Epithelial cell of esophagus (primary cell): ENCODE results near the gene EXOC2.

Experiments used
- DNase-seq: peaks from one replicate; pipeline ENCODE4 v3.0.0; 2010; ENCODE audit warnings: low read depth
- H3K4me3 ChIP-seq: 2 replicates; pipeline ENCODE4 v1.5.1; 2011; ENCODE audit warnings: mild to moderate bottlenecking, low read length, control low read depth
- TF ChIP-seq, protein P1 (sequence below): IDR thresholded peaks from 2 replicates; pipeline ENCODE4 v1.5.1; 2011; ENCODE audit warnings: low read depth, mild to moderate bottlenecking, low read length, control low read depth, inconsistent platforms; ENCODE audit not compliant: insufficient read depth; ENCODE audit errors: missing control alignments

The EXOC2 gene

DNA sequence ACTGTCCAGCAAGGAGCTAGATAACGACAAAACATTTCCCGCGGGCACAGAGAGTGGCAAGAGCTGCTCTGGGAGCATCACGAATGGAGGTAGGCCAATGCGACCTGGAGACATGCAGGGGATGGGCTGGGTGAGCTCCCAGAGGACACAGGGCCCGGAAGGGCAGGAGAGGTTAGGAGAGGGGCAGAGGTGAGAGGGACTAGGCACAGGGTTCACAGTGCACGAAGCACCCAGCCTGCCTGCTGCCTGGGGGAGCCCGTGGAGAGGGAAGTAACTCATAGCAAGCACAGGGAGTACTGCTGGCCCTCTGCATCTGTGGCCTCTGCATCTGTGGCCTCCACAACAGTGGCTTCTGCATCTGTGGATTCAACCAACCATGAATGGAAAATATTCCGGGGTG lies 162.5 kb downstream of the EXOC2 start:
- no peak for DNase-seq
- TF ChIP-seq, protein P1, sequence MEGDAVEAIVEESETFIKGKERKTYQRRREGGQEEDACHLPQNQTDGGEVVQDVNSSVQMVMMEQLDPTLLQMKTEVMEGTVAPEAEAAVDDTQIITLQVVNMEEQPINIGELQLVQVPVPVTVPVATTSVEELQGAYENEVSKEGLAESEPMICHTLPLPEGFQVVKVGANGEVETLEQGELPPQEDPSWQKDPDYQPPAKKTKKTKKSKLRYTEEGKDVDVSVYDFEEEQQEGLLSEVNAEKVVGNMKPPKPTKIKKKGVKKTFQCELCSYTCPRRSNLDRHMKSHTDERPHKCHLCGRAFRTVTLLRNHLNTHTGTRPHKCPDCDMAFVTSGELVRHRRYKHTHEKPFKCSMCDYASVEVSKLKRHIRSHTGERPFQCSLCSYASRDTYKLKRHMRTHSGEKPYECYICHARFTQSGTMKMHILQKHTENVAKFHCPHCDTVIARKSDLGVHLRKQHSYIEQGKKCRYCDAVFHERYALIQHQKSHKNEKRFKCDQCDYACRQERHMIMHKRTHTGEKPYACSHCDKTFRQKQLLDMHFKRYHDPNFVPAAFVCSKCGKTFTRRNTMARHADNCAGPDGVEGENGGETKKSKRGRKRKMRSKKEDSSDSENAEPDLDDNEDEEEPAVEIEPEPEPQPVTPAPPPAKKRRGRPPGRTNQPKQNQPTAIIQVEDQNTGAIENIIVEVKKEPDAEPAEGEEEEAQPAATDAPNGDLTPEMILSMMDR = no peak
- no peak overlapping the region for H3K4me3 ChIP-seq

DNA sequence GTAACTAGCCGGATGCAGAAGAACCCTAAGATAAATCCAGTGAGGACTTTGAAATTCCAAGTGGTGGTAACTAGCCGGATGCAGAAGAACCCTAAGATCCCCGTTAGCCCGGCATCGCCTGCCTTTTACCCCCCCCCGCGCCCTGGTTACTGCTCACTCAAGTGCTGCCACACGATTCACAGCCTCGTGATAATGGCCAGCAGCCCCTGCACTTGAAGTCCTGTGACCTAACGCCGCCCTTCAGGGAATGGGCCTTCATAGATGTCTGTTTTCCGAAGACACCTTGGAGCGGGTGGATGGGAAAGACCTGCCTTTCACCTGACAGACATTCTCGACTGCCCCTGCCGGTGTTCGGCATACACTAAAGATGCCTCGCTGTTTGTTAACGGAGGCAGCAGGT lies 163.9 kb downstream of the EXOC2 start:
- DNase-seq = no peak

DNA sequence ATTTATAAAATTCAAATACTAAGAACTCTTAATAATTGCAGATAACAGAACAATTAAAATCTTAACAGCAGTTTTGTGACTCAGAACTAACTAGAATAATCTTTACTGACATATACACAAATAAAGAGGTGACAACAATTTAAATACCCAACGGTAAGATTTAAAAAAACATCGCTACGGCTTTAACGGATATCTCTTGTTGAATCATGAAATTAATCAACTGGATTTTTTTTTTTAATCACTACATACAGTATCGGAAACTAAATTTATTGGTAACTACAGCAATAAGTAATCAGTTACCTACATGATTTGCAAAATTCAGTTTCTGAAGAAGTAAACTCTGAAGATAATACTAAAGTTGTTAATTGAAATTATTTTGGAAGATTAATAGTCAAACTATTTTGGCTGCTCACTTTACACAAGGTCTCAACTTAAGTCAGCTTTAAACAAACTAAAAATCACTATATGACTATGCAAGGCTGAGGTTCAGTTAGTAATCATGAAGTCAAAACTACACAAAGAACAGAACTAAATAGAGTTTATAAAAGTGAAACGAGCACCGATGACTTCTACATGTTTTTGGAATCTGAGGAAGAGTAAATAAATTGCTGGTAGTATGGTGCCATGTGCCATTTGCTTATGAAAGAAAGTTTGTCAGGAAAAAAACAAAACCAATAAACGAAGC lies 164.8 kb downstream of the EXOC2 start:
- TF ChIP-seq, protein P1 = no peak
- no peak for DNase-seq
- H3K4me3 ChIP-seq = no peak overlapping the region

More for the DNA sequence above, 163.9 kb downstream of the EXOC2 start:
- H3K4me3 ChIP-seq = no peak overlapping the region
- TF ChIP-seq, protein P1 = no peak

DNA sequence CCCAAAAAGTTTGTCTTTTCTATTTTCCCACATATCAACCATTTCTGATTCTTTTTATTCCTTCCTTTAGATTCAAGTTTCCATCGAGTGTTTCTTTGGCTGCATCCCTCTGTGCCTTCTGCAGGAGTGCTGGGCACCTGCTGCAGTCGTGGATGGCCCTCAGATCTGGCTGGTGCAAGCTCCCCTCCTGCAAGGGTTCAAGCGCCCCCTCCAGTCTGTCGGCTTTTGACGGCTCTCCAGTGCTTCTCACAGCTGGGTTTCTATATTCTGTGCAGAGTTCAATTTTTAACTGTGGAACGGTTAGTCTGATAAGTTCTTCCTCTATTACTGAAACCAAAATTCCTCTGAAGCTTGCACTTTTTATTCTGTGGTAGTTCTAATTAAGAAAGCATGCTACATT lies 168.1 kb downstream of the EXOC2 start:
- DNase-seq = no peak
- TF ChIP-seq, protein P1 = no peak
- H3K4me3 ChIP-seq = no peak overlapping the region

DNA sequence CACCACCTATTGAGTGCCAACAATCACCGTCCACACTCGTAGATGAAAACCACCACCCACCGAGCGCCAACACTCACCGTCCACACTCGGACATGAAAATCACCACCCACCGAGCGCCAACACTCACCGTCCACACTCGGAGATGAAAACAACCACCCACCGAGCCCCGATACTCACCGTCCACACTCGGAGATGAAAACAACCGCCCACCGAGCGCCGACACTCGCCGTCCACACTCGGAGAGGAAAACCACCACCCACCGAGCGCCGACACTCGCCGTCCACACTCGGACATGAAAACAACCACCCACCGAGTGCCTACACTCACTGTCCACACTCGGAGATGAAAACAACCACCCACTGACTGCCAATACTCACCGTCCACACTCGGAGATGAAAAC lies 172.1 kb downstream of the EXOC2 start:
- TF ChIP-seq, protein P1 = no peak
- no peak overlapping the region for H3K4me3 ChIP-seq
- DNase-seq = no peak

DNA sequence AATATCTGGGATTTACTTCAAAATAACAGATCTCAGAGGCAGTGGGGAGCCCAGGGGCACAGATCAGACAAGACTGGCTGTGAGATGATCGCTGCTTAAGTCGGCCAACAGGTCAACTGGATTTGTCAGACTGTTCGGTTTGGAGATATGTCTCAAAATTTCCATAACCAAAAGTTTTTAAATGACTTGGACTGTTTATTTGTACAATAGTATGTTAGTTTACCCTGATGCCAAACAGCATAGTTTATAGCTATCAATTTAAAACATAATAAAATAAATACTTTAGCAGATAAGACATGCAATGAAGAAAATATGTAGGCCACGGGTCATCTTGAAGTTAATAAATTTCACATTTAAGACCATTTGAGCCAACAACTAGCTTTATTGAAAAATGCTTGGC lies 174.7 kb downstream of the EXOC2 start:
- TF ChIP-seq, protein P1 = no peak
- H3K4me3 ChIP-seq = no peak overlapping the region
- no peak for DNase-seq

DNA sequence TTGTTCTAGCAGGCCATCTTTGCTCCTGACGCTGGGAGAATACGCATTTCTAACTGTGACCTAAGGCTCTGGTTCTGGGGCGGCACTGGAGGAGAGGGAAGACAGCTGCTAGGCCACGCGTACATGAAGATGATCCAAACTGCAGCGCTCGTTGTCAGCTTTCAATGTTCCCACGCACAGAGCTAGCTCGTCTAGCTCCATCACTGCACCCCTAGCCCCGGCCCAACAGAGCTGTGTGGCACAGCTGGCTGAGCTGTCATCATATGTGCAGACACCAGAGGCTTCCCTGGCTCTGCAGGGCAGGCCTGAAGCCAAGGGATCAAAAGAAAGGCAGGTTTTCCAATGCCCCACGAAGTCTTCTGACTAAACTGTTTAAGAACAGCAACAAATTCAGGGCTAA lies 176.7 kb downstream of the EXOC2 start:
- no peak for DNase-seq
- TF ChIP-seq, protein P1 = no peak
- no peak overlapping the region for H3K4me3 ChIP-seq
